Activated T-helper 1 cell treated with anti-CD3 and anti-CD28 coated beads, Interleukin-12 subunit alpha, Interleukin-12 subunit beta, Interleukin-2, Interleukin-4 antibody, amounts not matched to agents 30 ng/mL and 10 ng/mL and 1 ng/mL, durations not matched to agents 14 hours and 24 hours and 36 hours (primary cell): Measurements from ENCODE around the gene AVPR2. TPM values are rescaled to one million over a fixed set of nuclear protein-coding genes. Genes with fewer than 3 reads are reported as not detected.

ENCODE experiments used
- DNase-seq: peaks from one replicate; pipeline ENCODE4 v3.0.0; 2021; ENCODE audit warnings: low spot score
- H3K27ac Mint-ChIP-seq: one replicate; pipeline ENCODE4 v1.8.0; 2021; ENCODE audit warnings: mild to moderate bottlenecking, mixed read lengths
- H3K27me3 Mint-ChIP-seq: one replicate; pipeline ENCODE4 v1.8.0; 2022; ENCODE audit warnings: mild to moderate bottlenecking, moderate library complexity, mixed read lengths; ENCODE audit not compliant: insufficient read depth
- H3K36me3 Mint-ChIP-seq: one replicate; pipeline ENCODE4 v1.8.0; 2021; ENCODE audit warnings: low read depth, mixed read lengths
- H3K4me1 Mint-ChIP-seq: one replicate; pipeline ENCODE4 v1.8.0; 2021; ENCODE audit warnings: low read depth, mixed read lengths
- H3K4me3 Mint-ChIP-seq: one replicate; pipeline ENCODE4 v1.8.0; 2021; ENCODE audit warnings: mild to moderate bottlenecking, moderate library complexity, mixed read lengths
- H3K9me3 Mint-ChIP-seq: one replicate; pipeline ENCODE4 v1.8.0; 2021; ENCODE audit warnings: mixed read lengths
- intact Hi-C: fragments of 100-400 bp; cut with micrococcal nuclease; formaldehyde crosslinking; loops from one replicate; pipeline ENCODE4 v1.15.1; 2024
- total RNA-seq: library from RNA; stranded (reverse); gene quantifications from 2 replicates; pipeline ENCODE4 v1.2.3, GENCODE V29; 2022

AVPR2 gene
- total RNA-seq, 1 donor from 2014 or later: not detected

- no peak for DNase-seq
- intact Hi-C loops: no loop called here
- Mint-ChIP-seq H3K4me1 (peaks cover 9% of the 10 kb centered on the region), H3K27ac (peak overlapping the region; percentile 52), H3K4me3 (no peak overlapping the region), H3K36me3 (peaks cover 11% of the 10 kb centered on the region), H3K27me3 (no peaks in the 10 kb centered on the region), H3K9me3 (no peaks in the 10 kb centered on the region)
Measured at GRCh38 chrX:153948847-153949805, 44.7 kb downstream of the AVPR2 start.

DNA sequence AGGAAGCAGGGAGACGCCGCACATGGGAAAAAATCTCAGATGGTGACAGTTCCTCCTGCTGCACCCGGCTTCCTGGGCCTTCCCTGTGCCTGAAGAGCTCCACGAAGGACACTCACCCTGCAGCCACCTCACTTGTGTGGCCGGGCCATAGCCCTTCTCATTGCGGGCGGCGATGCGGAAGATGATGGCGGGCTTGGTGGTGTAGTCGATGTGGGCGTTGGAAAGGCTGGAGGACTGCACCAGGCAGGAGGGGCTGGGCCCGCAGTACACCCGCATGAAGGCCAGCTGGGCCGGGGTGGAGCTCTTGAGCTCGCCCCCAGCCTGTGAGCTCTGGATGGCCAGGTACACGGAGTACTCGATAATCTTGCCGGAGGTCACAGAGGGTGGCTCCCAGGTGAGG, 45.7 kb downstream of the AVPR2 start:
- Mint-ChIP-seq H3K27ac (no peak overlapping the region), H3K9me3 (no peaks in the 10 kb centered on the region), H3K27me3 (no peaks in the 10 kb centered on the region), H3K4me3 (no peak overlapping the region), H3K4me1 (peaks cover 9% of the 10 kb centered on the region), H3K36me3 (peaks cover 9% of the 10 kb centered on the region)
- no peak for DNase-seq
- intact Hi-C loops: no loop called here

- H3K9me3 Mint-ChIP-seq: no peaks in the 10 kb centered on the region
- intact Hi-C loops: no loop called here
- no peak for DNase-seq
- no peak overlapping the region for H3K4me3 Mint-ChIP-seq
- no peaks in the 10 kb centered on the region for H3K27me3 Mint-ChIP-seq
- H3K4me1 Mint-ChIP-seq: peaks cover 9% of the 10 kb centered on the region
- no peak overlapping the region for H3K27ac Mint-ChIP-seq
- peaks cover 12% of the 10 kb centered on the region for H3K36me3 Mint-ChIP-seq
Measured at GRCh38 chrX:153951683-153952372, 47.4 kb downstream of the AVPR2 start.

GRCh38 chrX:153952373-153953026, 48.0 kb downstream of the AVPR2 start:
- no peaks in the 10 kb centered on the region for H3K9me3 Mint-ChIP-seq
- H3K4me3 Mint-ChIP-seq: no peak overlapping the region
- no peak overlapping the region for H3K27ac Mint-ChIP-seq
- intact Hi-C loops: loop anchor here (1.0 kb wide), 2 partner anchors 15 to 188 kb away; partner anchors contain the start of gene PLXNB3
- DNase-seq: no peak
- H3K4me1 Mint-ChIP-seq: peaks cover 2% of the 10 kb centered on the region
- no peaks in the 10 kb centered on the region for H3K27me3 Mint-ChIP-seq
- peaks cover 10% of the 10 kb centered on the region for H3K36me3 Mint-ChIP-seq

- Mint-ChIP-seq H3K36me3 (peaks cover 9% of the 10 kb centered on the region), H3K9me3 (no peaks in the 10 kb centered on the region), H3K4me3 (no peak overlapping the region), H3K27ac (peak overlapping the region; percentile 23), H3K4me1 (no peaks in the 10 kb centered on the region), H3K27me3 (no peaks in the 10 kb centered on the region)
- DNase-seq: peak; percentile 60
- intact Hi-C loops: loop anchor here (1.0 kb wide), 2 partner anchors 14 to 189 kb away; partner anchors contain the start of gene PLXNB3
Measured at GRCh38 chrX:153953342-153953830, 48.9 kb downstream of the AVPR2 start.

DNA sequence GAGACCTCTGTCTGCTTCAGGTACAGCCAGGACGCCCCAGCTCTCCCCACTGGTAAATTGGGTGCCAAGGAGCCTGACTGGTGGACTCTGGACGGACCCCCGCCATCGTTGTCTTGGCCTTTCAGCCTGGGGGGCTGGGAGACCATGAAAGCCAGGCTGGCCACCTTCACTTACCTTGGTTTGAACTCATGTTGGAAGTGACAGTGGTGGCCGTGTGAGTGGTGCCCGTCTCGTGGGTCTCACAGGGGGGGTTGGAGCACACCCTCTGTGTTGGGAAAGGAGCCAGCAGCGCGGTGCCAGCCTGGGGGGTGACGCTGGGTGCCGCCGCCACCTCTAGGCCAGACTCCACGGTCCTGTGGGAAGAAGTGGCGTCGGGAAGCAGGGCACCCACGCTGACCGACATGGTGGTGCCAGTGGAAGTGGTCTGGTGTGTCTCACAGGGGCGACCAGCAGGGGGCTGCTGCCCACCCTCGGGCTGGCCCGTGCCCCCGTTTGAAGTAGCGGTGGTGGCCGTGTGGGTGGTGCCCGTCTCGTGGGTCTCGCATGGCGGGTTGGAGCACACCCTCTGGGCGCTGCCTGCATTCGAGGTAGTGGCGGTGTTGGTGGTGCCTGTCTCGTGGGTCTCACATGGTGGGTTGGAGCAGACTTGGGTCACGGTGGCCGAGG, 49.6 kb downstream of the AVPR2 start:
- H3K4me3 Mint-ChIP-seq: no peak overlapping the region
- H3K9me3 Mint-ChIP-seq: no peaks in the 10 kb centered on the region
- no peaks in the 10 kb centered on the region for H3K4me1 Mint-ChIP-seq
- peaks cover 9% of the 10 kb centered on the region for H3K36me3 Mint-ChIP-seq
- intact Hi-C loops: loop anchor here (1.0 kb wide), 2 partner anchors 13 to 190 kb away; partner anchors contain the start of gene PLXNB3
- no peaks in the 10 kb centered on the region for H3K27me3 Mint-ChIP-seq
- no peak overlapping the region for H3K27ac Mint-ChIP-seq
- DNase-seq: no peak

DNA sequence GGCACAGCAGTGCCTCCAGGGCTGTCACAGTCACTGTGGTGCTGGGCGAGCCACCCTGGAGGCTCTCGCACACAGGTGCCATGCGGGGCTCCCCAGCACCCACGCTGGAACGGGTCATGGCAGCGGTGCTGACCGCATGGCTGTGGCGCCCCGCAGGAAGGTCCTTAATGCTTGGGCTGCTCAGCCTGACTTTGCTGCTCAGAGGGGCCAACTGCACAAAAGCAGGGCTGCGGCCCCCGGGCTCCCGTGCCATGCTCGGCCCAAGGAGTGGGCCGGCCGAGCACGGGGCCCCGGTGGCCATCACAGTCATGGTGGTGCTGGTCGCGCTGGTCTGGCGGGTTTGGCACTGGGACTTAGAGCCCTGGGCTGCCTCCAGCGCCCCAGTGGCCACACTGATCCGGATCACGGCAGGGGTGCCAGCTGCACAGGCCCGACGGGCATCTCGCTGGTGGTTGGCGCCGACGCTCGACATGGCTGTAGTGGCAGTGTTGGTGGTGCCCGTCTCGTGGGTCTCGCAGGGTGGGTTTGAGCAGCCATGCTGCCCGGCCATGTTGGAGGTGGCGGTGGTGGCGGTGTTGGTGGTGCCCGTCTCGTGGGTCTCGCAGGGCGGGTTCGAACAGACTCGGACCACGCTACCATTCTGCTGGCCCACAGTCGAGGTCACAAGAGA, 50.2 kb downstream of the AVPR2 start:
- Mint-ChIP-seq H3K36me3 (peaks cover 9% of the 10 kb centered on the region), H3K4me3 (no peak overlapping the region), H3K4me1 (no peaks in the 10 kb centered on the region), H3K27ac (no peak overlapping the region), H3K9me3 (no peaks in the 10 kb centered on the region), H3K27me3 (no peaks in the 10 kb centered on the region)
- DNase-seq: no peak
- intact Hi-C loops: no loop called here

- DNase-seq: no peak
- Mint-ChIP-seq H3K36me3 (peaks cover 9% of the 10 kb centered on the region), H3K27me3 (no peaks in the 10 kb centered on the region), H3K27ac (no peak overlapping the region), H3K4me3 (no peak overlapping the region), H3K4me1 (no peaks in the 10 kb centered on the region), H3K9me3 (no peaks in the 10 kb centered on the region)
- intact Hi-C loops: no loop called here
Measured at GRCh38 chrX:153955228-153955732, 50.8 kb downstream of the AVPR2 start.

DNA sequence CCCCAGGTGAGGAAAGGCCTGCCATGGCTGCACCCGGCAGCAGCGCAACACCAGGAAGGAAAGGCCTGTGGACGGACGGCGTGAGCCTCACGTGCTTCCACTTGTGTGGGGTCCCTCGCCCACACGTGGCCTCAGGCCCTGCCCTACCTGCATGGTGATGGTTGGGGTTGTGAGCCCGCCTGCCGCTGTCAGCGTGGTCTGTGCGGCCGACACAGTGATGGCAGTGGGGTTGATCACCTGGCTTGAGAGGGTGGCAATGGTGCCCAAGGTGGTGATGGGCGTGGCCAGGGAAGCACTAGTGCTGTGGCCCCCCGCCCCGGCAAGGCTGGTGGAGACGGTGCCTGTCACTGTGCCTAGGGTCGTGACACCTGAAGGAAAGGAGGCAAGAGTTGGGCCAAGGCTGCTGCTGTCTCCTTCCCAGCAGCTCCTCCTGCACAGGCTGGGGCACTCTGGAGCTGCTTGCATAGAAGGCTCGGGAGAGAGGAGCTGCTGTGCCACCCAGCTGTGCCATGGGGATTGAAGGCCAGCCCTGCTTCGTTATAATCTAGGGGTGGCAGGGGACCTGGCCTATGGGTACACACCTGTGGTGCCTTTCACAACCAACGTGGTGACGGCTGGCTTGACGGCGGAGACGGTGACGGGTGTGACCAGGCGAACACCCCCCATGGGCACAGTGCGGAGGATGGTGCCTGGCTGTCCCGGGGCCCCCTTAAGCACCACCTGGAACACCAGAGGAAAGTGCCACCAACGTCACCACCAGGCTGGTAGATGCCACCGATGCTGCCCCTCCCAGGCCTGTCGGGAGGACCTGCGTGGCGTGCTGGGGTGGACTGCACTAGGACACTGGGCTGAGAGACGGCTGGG, 51.8 kb downstream of the AVPR2 start:
- intact Hi-C loops: no loop called here
- no peaks in the 10 kb centered on the region for H3K9me3 Mint-ChIP-seq
- DNase-seq: no peak
- no peaks in the 10 kb centered on the region for H3K27me3 Mint-ChIP-seq
- no peaks in the 10 kb centered on the region for H3K4me1 Mint-ChIP-seq
- no peak overlapping the region for H3K27ac Mint-ChIP-seq
- no peak overlapping the region for H3K4me3 Mint-ChIP-seq
- H3K36me3 Mint-ChIP-seq: peaks cover 8% of the 10 kb centered on the region
